ENCODE results near the gene WHAMM.
A peak's percentile ranks its signal among the peaks of the same experiment; 100 is the strongest.
"Not testable (repeated sequence)": the region's sequence is repeated elsewhere in the genome, so short reads cannot be mapped to it uniquely, and the experiment has no call there.

WHAMM gene

GRCh38 chr15:82809308-82810060 lies at the start of gene WHAMM:
WHAMM (plus strand) TSS chr15:82809628; CDS start chr15:82809727, 99 bp downstream.
- peak; percentile 97 for DNase-seq (ENCODE audit: low spot score)

GRCh38 chr15:82763361-82764116 lies 45.9 kb upstream of the WHAMM start:
- no peak for DNase-seq (ENCODE audit: low spot score)

- no peak for DNase-seq (ENCODE audit: low spot score)
Observed at GRCh38 chr15:82764117-82764490, 45.3 kb upstream of the WHAMM start.

GRCh38 chr15:82764740-82765139 lies 44.7 kb upstream of the WHAMM start:
- DNase-seq (ENCODE audit: low spot score), result no peak

- not testable (repeated sequence) for DNase-seq (ENCODE audit: low spot score)
Observed at GRCh38 chr15:82766201-82766600, 43.2 kb upstream of the WHAMM start.

GRCh38 chr15:82767163-82767829 lies 42.1 kb upstream of the WHAMM start:
- DNase-seq (ENCODE audit: low spot score), result no peak

- DNase-seq (ENCODE audit: low spot score), result no peak
Observed at GRCh38 chr15:82768414-82769054, 40.9 kb upstream of the WHAMM start.

GRCh38 chr15:82771789-82772607 lies 37.4 kb upstream of the WHAMM start:
- no peak for DNase-seq (ENCODE audit: low spot score)

- DNase-seq (ENCODE audit: low spot score), result no peak
Observed at GRCh38 chr15:82774496-82774895, 34.9 kb upstream of the WHAMM start.

GRCh38 chr15:82778755-82779154 lies 30.7 kb upstream of the WHAMM start:
- no peak for DNase-seq (ENCODE audit: low spot score)

- no peak for DNase-seq (ENCODE audit: low spot score)
Observed at GRCh38 chr15:82781349-82781748, 28.1 kb upstream of the WHAMM start.

GRCh38 chr15:82788496-82788895 lies 20.9 kb upstream of the WHAMM start:
- DNase-seq (ENCODE audit: low spot score), result no peak

- no peak for DNase-seq (ENCODE audit: low spot score)
Observed at GRCh38 chr15:82789491-82789890, 19.9 kb upstream of the WHAMM start.

- DNase-seq (ENCODE audit: low spot score), result no peak
Observed at GRCh38 chr15:82790321-82790720, 19.1 kb upstream of the WHAMM start.

GRCh38 chr15:82792068-82792467 lies 17.4 kb upstream of the WHAMM start:
- no peak for DNase-seq (ENCODE audit: low spot score)

- no peak for DNase-seq (ENCODE audit: low spot score)
Observed at GRCh38 chr15:82793737-82794136, 15.7 kb upstream of the WHAMM start.

- no peak for DNase-seq (ENCODE audit: low spot score)
Observed at GRCh38 chr15:82798104-82798503, 11.3 kb upstream of the WHAMM start.

- no peak for DNase-seq (ENCODE audit: low spot score)
Observed at GRCh38 chr15:82798531-82799166, 10.8 kb upstream of the WHAMM start.

- DNase-seq (ENCODE audit: low spot score), result no peak
Observed at GRCh38 chr15:82799183-82799841, 10.1 kb upstream of the WHAMM start.

- no peak for DNase-seq (ENCODE audit: low spot score)
Observed at GRCh38 chr15:82802497-82802896, 6.9 kb upstream of the WHAMM start.

Measured in CD4-positive, alpha-beta T cell treated with Interleukin-2 at 100 ng/mL for 4 hours (primary cell).